Erythroblast (primary cell): Measurements from ENCODE around the gene EVI5.
"Not testable (repeated sequence)": the region's sequence is repeated elsewhere in the genome, so short reads cannot be mapped to it uniquely, and the experiment has no call there.

Source experiments
- DNase-seq, 2 experiments: peaks; one replicate each; lab custom pipeline; 2025; lab: John Stamatoyannopoulos, UW
- GATA1 ChIP-seq: IDR thresholded peaks from 2 replicates; pipeline ENCODE4 v1.6.1; 2011; ENCODE audit warnings: low read depth, mild to moderate bottlenecking, control low read depth, low read length, moderate library complexity
- POLR2A ChIP-seq: IDR thresholded peaks from 2 replicates; pipeline ENCODE4 v1.6.1; 2011; ENCODE audit warnings: mild to moderate bottlenecking, low read length

EVI5 gene

GRCh38 chr1:92536211-92536979 is 248.5 kb downstream of the EVI5 start:
- no peak for DNase-seq
- TF ChIP-seq POLR2A: no peak
- no peak for TF ChIP-seq GATA1

GRCh38 chr1:92532371-92532770 is 252.5 kb downstream of the EVI5 start:
- not testable (repeated sequence) for DNase-seq

- not testable (repeated sequence) for DNase-seq
Observed at GRCh38 chr1:92531939-92532338, 253.0 kb downstream of the EVI5 start.

- DNase-seq: no peak
Observed at GRCh38 chr1:92527670-92528069, 257.2 kb downstream of the EVI5 start.

DNA sequence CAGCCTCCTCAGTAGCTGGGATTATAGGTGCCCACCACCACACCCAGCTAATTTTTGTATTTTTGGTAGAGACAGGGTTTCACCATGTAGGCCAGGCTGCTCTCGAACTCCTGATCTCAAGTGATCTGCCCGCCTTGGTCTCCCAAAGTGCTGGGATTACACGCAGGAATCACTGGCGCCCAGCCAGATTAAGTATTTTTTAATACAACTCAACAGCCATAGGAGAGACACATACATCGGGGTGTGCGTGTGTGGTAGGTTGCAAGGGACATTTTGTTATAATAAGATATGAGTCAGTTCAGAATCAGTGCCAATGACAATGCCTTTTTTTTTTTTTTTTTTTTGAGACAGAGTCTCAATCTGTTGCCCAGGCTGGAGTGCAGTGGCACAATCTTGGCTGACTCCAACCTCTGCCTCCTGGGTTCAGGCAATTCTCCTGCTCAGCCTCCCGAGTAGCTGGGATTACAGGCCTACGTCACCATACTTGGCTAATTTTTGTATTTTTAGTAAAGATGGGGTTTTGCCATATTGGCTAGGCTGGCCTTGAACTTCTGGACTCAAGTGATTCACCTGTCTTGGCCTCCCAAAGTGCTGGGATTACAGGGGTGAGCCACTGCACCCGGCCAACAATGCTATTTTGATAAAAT is 259.8 kb downstream of the EVI5 start:
- not testable (repeated sequence) for DNase-seq

More at GRCh38 chr1:92527670-92528069, 257.2 kb downstream of the EVI5 start:
- TF ChIP-seq GATA1 (no peak), POLR2A (no peak)

DNA sequence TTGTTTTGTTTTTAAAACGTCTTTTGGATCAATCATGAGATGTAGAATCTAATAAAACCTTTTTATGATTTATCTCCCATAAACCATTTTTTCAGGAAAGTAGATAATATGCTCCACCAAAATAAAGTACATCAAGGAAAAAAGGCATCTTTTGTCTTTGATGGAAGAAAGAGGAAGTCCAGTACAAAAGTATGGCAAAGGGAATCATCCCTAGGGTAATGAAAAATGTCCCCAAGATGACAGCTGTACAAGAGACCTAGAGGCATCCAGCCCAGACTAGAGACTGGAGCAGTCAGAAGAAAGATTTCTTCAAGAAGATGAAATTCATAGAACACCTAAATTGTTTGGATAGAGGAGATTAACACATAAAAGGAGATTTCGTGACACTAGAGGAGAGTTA is 265.9 kb downstream of the EVI5 start:
- no peak for DNase-seq
- no peak for TF ChIP-seq GATA1

GRCh38 chr1:92516574-92516973 is 268.3 kb downstream of the EVI5 start:
- TF ChIP-seq GATA1: no peak
- no peak for TF ChIP-seq POLR2A
- no peak for DNase-seq

DNA sequence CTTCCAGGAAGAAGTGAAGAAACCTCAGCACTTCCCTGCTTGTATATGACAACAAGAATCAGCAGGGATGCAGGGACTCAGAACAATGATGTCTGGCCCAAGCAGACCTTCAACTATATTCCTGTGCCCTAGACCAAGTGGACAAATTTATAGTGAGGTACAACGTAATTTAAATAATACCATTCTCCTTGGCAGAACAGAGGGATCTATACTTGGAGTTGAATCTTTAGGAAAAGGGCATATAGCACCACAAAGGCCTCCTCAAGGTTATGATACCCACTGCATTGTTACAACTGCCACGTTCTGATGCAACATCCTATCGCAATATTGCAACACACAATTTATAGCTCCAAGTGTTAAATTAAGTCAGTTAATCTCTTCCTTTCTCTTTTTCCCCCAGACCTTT is 269.1 kb downstream of the EVI5 start:
- no peak for TF ChIP-seq POLR2A
- TF ChIP-seq GATA1: no peak
- no peak for DNase-seq

GRCh38 chr1:92511541-92511940 is 273.4 kb downstream of the EVI5 start:
- no peak for TF ChIP-seq GATA1
- no peak for TF ChIP-seq POLR2A

DNA sequence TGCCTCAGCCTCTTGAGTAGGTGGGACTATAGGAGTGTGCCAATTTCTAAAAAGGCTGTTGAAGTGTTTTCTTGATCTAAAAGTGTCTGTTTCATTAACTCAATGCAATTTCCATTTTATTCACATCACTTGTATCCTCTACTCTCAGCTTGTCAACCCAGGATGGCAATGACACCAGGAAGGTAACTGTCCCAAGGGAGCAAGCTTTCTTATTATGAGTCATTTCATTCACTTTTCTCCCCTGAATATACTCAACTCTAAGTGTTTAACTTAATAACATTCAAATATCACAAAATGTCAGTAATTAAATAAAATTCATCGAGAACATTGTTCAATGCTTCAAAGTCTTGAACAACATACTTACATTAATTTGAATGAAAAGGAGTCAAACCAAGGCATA is 275.3 kb downstream of the EVI5 start:
- no peak for DNase-seq
- TF ChIP-seq POLR2A (no peak), GATA1 (no peak)

More at GRCh38 chr1:92511541-92511940, 273.4 kb downstream of the EVI5 start:
- no peak for DNase-seq

DNA sequence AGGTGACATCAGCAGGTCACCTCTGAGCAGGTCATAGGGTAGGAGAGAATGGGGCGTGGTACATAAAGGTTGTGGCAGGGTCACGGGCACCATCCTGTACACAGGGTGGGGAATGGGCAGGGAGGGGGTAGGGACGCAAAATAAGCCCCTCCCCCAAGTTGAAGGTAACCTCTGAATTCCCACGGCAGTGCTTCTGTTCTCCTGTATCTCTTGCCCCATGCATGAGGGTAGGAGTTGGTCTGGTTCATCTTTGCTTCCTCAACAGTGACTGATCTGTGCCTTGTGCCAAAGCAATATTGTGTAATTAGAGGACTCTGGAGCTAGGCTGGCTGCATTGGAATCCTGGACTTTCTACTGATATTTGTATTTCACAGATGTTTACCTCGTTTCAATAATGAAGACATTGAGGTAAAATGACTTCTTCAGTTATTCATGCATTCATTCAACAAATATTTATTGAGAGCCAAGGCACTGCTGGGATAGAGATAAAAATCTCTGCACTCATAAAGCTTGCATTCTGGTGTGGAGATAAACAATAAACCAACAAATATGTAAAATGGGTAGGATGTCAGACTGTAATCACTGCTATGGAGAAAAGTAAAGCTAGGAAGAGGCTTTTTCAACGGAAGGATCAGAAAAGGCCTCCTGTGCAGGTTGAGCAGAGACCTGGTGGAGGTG is 279.8 kb downstream of the EVI5 start:
- no peak for DNase-seq
- no peak for TF ChIP-seq GATA1
- TF ChIP-seq POLR2A: no peak

DNA sequence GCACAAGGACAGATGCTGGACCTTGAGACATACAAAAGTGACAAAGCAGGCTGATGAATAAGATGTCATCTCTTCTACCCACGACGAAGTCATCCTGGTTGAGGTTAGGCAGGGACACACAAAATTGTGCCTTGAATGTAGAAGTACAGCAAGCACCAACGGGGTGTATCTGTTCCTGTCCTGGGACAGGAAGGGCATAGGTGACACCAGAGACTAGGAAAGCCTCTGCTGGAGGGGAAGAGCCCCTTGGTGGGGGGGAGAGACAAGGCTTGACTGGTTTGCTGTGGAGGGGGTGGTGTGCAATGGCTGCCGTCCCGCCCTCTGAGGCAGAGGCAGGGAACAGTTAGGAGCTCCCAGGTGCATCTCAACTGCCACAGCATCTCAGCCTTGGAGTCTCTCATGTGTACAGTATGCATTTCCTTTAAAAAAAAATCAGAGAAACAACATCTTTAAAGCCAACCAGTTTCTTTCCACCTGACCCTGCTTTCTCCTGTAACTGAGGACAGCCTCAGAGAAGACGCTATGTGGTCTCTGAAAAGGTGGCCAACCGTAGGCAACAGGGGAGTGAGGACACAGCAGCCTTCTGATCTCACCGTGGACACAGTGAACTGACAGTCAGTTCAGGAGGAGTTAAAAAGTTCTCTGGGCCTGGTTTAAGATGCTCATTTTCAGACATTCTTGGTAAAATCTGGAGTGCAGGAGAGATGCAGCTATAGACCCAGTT is 280.5 kb downstream of the EVI5 start:
- TF ChIP-seq GATA1 (no peak), POLR2A (no peak)
- DNase-seq: no peak

DNA sequence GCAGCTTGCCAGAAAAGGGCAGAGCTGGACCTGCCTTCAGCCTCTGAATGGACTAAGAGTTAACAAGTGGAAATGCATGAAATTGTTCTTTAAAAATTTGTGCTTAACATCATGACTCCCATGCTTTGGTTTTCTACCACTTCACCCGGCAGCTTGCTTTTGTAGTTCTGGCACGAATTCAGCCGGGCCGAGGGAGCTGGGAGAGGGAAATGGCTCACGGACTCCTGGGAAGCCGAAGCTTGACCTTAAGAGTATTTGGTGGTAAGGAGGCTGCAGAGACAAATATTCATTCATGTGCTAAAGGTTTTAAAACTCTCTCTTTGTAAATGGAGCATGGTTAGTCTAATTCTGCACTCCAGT is 281.0 kb downstream of the EVI5 start:
- no peak for DNase-seq
- no peak for TF ChIP-seq GATA1
- no peak for TF ChIP-seq POLR2A
